T-helper 17 cell (primary cell): ENCODE results near the gene AKT3. TPM values are rescaled to one million over a fixed set of nuclear protein-coding genes. Genes with fewer than 3 reads are reported as not detected.

Experiments used
- ATAC-seq: fragments of 150-1000 bp; cut with Tn5 transposase; 2 replicates; pipeline ENCODE4 v1.10.0; 2021; ENCODE audit warnings: mild to moderate bottlenecking, moderate library complexity
- DNase-seq, 3 donors: peaks; one replicate each; pipeline versions ENCODE4 v3.0.0 to v3.0.0-alpha.2; 2020 to 2021
- H3K9me3 ChIP-seq: one replicate; pipeline ENCODE4 v1.7.0; 2013; ENCODE audit warnings: low read length, mild to moderate bottlenecking; ENCODE audit not compliant: control insufficient read depth, poor library complexity, severe bottlenecking
- H3K27ac Mint-ChIP-seq: one replicate; pipeline ENCODE4 v1.8.0; 2022; ENCODE audit warnings: mild to moderate bottlenecking, moderate library complexity, mixed read lengths
- H3K27me3 Mint-ChIP-seq: one replicate; pipeline ENCODE4 v1.8.0; 2022; ENCODE audit warnings: mixed read lengths
- H3K36me3 Mint-ChIP-seq: one replicate; pipeline ENCODE4 v1.8.0; 2022; ENCODE audit warnings: low read depth, mixed read lengths
- H3K4me1 Mint-ChIP-seq: one replicate; pipeline ENCODE4 v1.8.0; 2022; ENCODE audit warnings: mild to moderate bottlenecking, mixed read lengths
- H3K4me3 Mint-ChIP-seq: one replicate; pipeline ENCODE4 v1.8.0; 2022; ENCODE audit warnings: mild to moderate bottlenecking, moderate library complexity, mixed read lengths
- total RNA-seq, 4 donors: library from RNA in 2 of 4; stranded (reverse) in 2 of 4; gene quantifications; one replicate each; pipeline ENCODE4 v1.2.3 and lab custom pipeline; 2022 to 2026

Gene AKT3
- total RNA-seq, 2 donors from 2014 or later = 96.0 to 103 TPM

GRCh38 chr1:243481101-243481500 is 368.9 kb downstream of the AKT3 start:
- ATAC-seq = no peak

DNA sequence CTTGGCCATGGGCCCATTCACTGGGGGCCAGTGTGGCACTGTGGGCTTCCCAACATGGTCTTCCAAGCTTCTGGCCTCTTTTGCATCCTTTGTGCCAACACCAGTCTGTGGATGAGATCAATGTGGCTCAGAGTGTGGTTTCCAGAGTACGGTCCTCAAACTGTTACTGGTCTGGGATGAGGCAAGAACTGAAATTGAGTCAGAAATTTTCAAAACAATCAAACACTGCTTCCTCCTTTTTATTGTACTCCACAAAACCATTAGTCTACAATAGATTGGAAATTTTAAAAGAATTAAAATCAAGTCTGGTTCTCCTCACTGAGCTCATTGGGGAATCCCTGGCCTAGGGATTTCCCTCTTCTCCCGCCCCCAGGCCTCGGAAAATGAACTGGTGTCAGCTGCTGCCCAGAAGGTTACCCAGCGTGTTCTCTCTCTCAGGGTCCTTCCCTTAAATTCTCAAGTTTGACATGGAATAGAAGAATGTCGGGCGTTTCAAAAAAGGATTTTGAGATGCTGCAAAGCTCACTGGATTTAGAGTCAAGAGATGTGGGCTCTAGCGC is 372.2 kb downstream of the AKT3 start:
- peaks cover 9% of the 10 kb centered on the region for H3K36me3 Mint-ChIP-seq
- no peak overlapping the region for H3K27ac Mint-ChIP-seq
- H3K9me3 ChIP-seq = no peaks in the 10 kb centered on the region
- peaks cover 19% of the 10 kb centered on the region for H3K4me1 Mint-ChIP-seq
- no peak overlapping the region for H3K4me3 Mint-ChIP-seq
- no peaks in the 10 kb centered on the region for H3K27me3 Mint-ChIP-seq
- ATAC-seq (no peak), DNase-seq (no peak)

More at GRCh38 chr1:243481101-243481500, 368.9 kb downstream of the AKT3 start:
- peak overlapping the region; percentile 69 for H3K27ac Mint-ChIP-seq
- no peak for DNase-seq
- no peaks in the 10 kb centered on the region for H3K27me3 Mint-ChIP-seq
- H3K4me1 Mint-ChIP-seq = peaks cover 23% of the 10 kb centered on the region
- H3K4me3 Mint-ChIP-seq = no peak overlapping the region
- H3K36me3 Mint-ChIP-seq = peaks cover 5% of the 10 kb centered on the region
- H3K9me3 ChIP-seq = no peaks in the 10 kb centered on the region

GRCh38 chr1:243475966-243476365 is 374.1 kb downstream of the AKT3 start:
- no peaks in the 10 kb centered on the region for H3K9me3 ChIP-seq
- Mint-ChIP-seq H3K27me3 (no peaks in the 10 kb centered on the region), H3K4me1 (peaks cover 7% of the 10 kb centered on the region), H3K36me3 (peaks cover 9% of the 10 kb centered on the region), H3K27ac (no peak overlapping the region), H3K4me3 (no peak overlapping the region)
- DNase-seq = no peak
- no peak for ATAC-seq

GRCh38 chr1:243474906-243475305 is 375.1 kb downstream of the AKT3 start:
- H3K36me3 Mint-ChIP-seq = peaks cover 5% of the 10 kb centered on the region
- H3K27ac Mint-ChIP-seq = no peak overlapping the region

DNA sequence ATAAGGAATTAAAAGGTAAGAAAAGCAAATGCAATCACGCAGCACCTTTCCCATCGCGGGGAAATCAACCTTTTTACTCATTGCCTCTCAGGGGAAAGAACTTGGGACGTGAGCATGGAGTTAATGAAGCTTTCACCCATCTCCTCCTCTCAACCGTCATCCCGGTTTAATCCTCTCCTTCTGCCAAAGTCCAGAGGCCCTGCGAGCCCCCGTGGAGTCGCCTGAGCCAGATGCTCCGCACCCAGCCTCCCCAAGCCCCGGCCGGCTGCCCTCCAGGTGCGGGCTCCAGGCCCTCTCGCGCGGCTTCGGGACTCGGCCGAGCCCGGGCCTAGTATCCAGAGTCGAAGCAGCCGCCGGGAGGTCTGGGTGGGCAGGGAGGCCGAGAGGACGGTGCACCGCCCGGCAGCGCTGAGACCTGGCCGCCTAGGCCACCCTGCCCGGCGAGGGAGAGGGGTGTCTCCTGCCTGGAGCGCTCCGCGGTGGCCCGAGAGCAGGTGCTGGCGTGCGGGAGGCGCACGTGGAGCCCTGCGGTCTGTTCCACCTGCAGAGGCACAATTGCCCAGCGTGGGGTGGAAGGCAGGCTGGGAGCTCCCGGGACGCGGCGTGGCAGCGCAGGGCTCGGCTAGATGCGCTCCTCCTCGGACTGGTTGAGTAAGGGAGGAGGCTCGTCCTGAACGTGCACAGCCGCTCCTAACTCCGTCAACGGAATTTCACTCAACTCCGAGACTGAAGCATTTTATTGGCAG is 375.7 kb downstream of the AKT3 start:
- Mint-ChIP-seq H3K36me3 (peaks cover 4% of the 10 kb centered on the region), H3K4me1 (peaks cover 4% of the 10 kb centered on the region), H3K27me3 (no peaks in the 10 kb centered on the region), H3K4me3 (no peak overlapping the region), H3K27ac (no peak overlapping the region)
- no peak for ATAC-seq
- no peak for DNase-seq
- H3K9me3 ChIP-seq = no peaks in the 10 kb centered on the region

More at GRCh38 chr1:243474906-243475305, 375.1 kb downstream of the AKT3 start:
- Mint-ChIP-seq H3K4me1 (peaks cover 4% of the 10 kb centered on the region), H3K27me3 (no peaks in the 10 kb centered on the region), H3K4me3 (no peak overlapping the region)
- no peak for ATAC-seq
- DNase-seq = no peak
- H3K9me3 ChIP-seq = no peaks in the 10 kb centered on the region

GRCh38 chr1:243473227-243474135 is 376.6 kb downstream of the AKT3 start:
- Mint-ChIP-seq H3K4me3 (peak overlapping the region; percentile 70), H3K36me3 (peaks cover 4% of the 10 kb centered on the region), H3K4me1 (peaks cover 4% of the 10 kb centered on the region), H3K27me3 (no peaks in the 10 kb centered on the region), H3K27ac (peak overlapping the region; percentile 69)
- no peak for DNase-seq
- H3K9me3 ChIP-seq = no peaks in the 10 kb centered on the region
- ATAC-seq = no peak

GRCh38 chr1:243471754-243472745 is 378.0 kb downstream of the AKT3 start:
- H3K27me3 Mint-ChIP-seq = no peaks in the 10 kb centered on the region
- DNase-seq (no peak), ATAC-seq (no peak)
- H3K4me1 Mint-ChIP-seq = peaks cover 4% of the 10 kb centered on the region
- no peak overlapping the region for H3K4me3 Mint-ChIP-seq
- H3K27ac Mint-ChIP-seq = no peak overlapping the region
- H3K9me3 ChIP-seq = no peaks in the 10 kb centered on the region
- H3K36me3 Mint-ChIP-seq = peaks cover 4% of the 10 kb centered on the region

- no peaks in the 10 kb centered on the region for H3K27me3 Mint-ChIP-seq
- H3K27ac Mint-ChIP-seq = no peak overlapping the region
- H3K36me3 Mint-ChIP-seq = peaks cover 4% of the 10 kb centered on the region
- DNase-seq (no peak), ATAC-seq (no peak)
- no peaks in the 10 kb centered on the region for H3K9me3 ChIP-seq
- peaks cover 4% of the 10 kb centered on the region for H3K4me1 Mint-ChIP-seq
- H3K4me3 Mint-ChIP-seq = no peak overlapping the region
Measured at GRCh38 chr1:243471026-243471685, 378.9 kb downstream of the AKT3 start.

- H3K36me3 Mint-ChIP-seq = peaks cover 4% of the 10 kb centered on the region
- H3K27me3 Mint-ChIP-seq = no peaks in the 10 kb centered on the region
- no peak for ATAC-seq
- no peaks in the 10 kb centered on the region for H3K9me3 ChIP-seq
- no peak overlapping the region for H3K4me3 Mint-ChIP-seq
- DNase-seq = no peak
- H3K27ac Mint-ChIP-seq = no peak overlapping the region
- peaks cover 4% of the 10 kb centered on the region for H3K4me1 Mint-ChIP-seq
Measured at GRCh38 chr1:243470502-243470901, 379.5 kb downstream of the AKT3 start.

DNA sequence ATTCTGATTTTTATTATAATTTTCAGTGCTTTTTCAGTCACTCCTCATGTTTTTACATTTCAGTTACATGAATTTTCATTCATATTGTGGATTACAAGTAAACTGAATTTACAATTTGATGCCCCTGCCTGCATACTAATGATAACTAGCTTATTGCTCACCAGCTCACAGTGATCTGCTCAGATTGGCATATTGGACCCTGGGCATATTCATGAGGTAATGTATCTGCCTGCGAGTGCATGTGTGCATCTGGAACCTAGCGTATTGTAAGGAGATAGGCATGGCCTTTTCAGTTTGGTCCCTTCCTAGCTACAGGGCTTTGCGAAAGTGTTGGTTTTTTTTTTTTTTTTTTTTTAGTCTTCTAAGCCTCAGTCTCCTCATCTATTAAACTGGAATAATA is 380.5 kb downstream of the AKT3 start:
- Mint-ChIP-seq H3K4me1 (peaks cover 4% of the 10 kb centered on the region), H3K36me3 (peaks cover 4% of the 10 kb centered on the region), H3K4me3 (no peak overlapping the region), H3K27me3 (no peaks in the 10 kb centered on the region), H3K27ac (no peak overlapping the region)
- DNase-seq = no peak
- no peak for ATAC-seq
- no peaks in the 10 kb centered on the region for H3K9me3 ChIP-seq

GRCh38 chr1:243465738-243466137 is 384.3 kb downstream of the AKT3 start:
- no peak for DNase-seq
- Mint-ChIP-seq H3K27me3 (no peaks in the 10 kb centered on the region), H3K36me3 (no peaks in the 10 kb centered on the region), H3K4me1 (no peaks in the 10 kb centered on the region), H3K27ac (no peak overlapping the region), H3K4me3 (no peak overlapping the region)
- no peak for ATAC-seq
- H3K9me3 ChIP-seq = no peaks in the 10 kb centered on the region

- Mint-ChIP-seq H3K27ac (no peak overlapping the region), H3K4me3 (no peak overlapping the region), H3K27me3 (no peaks in the 10 kb centered on the region), H3K4me1 (no peaks in the 10 kb centered on the region), H3K36me3 (no peaks in the 10 kb centered on the region)
- DNase-seq (no peak), ATAC-seq (no peak)
- no peaks in the 10 kb centered on the region for H3K9me3 ChIP-seq
Measured at GRCh38 chr1:243465081-243465480, 385.0 kb downstream of the AKT3 start.
